GM18907 (cell line): ENCODE measurements around the gene CEP89.
"Not testable (repeated sequence)": the region's sequence is repeated elsewhere in the genome, so short reads cannot be mapped to it uniquely, and the experiment has no call there.

Source experiments
- ATAC-seq: cut with Tn5 transposase; IDR thresholded peaks from one replicate; pipeline ENCODE4 v1.9.1; 2021; ENCODE audit warnings: mild to moderate bottlenecking, moderate library complexity; ENCODE audit not compliant: unreplicated experiment

CEP89 gene

DNA sequence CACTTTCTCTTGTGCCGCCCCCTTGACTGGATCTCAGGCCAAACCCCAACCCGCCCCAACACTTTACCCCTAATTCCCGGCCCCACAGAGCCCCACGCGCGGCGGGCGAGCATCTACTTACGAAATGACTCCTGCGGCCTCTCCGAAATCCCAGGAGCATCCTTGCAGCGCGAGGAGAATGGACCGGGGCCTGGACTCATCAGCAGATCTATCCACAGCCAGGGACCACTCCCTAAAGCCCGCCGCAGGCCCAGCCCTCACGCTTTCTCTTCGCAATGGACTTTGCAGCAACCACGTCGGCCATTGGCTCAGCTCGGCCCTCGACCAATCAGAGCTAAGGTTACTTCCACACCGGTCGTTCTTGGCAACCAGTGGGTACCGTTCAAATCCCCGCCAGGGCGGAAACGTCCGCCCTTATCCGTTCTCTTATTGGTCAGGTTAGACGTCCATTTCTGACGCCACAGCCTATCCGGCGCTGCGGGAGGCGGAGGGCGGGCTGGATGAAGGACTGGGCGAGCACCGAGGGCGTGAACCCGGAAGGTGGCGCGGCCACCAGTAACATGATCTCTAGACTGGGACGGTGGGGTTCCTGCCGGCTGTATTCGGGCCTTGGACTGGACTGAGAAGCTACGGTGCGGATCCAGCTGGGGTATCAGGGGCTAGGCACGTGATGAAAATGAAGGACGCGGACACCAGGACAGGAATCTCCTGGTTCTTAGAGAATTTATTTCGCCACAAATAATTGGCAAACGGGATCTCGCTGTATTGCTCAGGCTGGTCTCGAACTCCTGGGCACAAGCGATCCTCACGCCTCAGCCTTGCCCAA lies at the start of gene CEP89, which contains the start of gene FAAP24:
Gene CEP89 (minus strand): TSS at position 244 of the 826 bp plus-strand sequence. CDS start 84 bp downstream, at position 160.
Gene FAAP24 (plus strand): TSS at position 528 of the 826 bp plus-strand sequence. CDS start 955 bp downstream, outside the sequence.
- peak; percentile 97 for ATAC-seq

GRCh38 chr19:33010891-33011290 lies 39.1 kb upstream of the CEP89 start:
- ATAC-seq = not testable (repeated sequence)

- no peak for ATAC-seq
These were observed 37.0 kb upstream of the CEP89 start for GRCh38 chr19:33008738-33009137.

GRCh38 chr19:33005440-33005839 lies 33.7 kb upstream of the CEP89 start:
- no peak for ATAC-seq

GRCh38 chr19:33003424-33004024 lies 31.8 kb upstream of the CEP89 start:
- ATAC-seq = not testable (repeated sequence)

DNA sequence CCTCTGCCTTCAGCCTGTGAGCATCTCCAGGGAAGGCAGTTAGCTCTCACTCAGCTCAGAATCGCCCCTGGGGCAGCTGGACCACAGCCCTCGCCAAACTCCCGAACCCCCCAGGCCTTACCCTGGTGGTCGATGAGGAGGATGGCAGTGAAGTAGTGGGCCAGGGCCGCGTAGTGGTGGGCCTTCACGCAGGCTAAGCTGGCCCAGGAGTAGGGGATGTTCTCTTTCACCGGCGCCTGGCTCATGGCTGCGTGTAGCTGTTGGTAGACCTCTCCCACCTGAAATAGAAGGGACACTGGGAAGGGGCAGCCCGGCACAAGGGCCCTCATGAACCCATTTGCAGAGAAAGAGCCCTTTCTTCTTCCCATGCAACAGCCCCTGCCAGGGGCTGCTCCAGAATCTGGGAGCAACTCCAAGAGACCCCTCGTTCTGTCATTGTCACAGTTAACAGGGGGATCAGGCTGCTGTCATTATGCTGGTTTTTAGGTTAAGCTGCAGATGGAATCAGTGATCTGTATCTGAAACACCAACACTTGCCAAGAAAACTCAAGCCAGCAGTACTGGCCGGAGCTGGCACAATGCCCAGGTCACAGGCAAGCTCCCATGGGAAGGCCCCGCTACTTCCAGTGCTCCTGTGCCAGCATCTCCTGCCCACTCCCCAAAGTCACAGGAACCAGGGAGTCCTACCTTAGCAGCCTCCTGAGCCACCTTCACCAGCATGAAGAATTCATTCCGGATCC lies 30.5 kb upstream of the CEP89 start:
- ATAC-seq = not testable (repeated sequence)

DNA sequence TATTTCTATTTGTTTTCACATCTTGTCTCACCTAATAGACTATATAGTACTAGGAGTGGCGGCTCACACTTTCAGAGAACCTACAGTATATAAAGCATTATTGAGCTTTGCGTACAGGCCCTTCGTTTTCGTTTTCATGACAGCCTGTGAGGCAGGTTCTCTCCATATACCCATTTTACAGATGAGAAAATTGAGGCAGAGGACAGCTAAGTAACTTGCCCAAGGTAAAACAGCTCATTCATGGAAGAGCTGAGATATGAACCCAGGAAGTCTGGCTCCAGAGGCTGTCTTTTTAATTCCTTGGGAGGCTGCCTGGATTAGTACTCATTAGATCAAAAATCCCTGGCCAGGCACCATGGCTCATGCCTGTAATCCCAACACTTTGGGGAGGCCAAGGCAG lies 29.2 kb upstream of the CEP89 start:
- no peak for ATAC-seq

GRCh38 chr19:33000510-33000909 lies 28.8 kb upstream of the CEP89 start:
- ATAC-seq = no peak

DNA sequence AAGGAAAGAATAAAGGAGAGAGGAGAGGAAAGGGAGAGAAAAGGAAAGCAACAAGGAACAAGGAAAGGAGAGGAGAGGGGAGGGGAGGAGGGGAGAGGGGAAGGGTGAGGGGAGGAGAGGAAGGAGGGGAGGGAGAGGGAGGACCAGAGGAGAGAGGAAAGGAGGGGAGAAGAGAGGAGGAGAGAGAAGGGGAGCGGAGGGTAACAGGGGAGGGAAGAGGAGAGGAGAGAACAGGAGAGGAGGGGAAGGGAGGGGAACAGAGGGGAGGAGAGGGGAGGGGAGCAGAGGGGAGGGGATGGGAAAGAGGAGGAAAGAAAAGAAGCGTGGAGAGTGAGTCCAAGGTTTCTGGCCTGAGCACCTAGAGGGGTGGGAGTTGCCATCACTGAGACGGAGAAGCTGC lies 27.0 kb upstream of the CEP89 start:
- ATAC-seq = no peak

DNA sequence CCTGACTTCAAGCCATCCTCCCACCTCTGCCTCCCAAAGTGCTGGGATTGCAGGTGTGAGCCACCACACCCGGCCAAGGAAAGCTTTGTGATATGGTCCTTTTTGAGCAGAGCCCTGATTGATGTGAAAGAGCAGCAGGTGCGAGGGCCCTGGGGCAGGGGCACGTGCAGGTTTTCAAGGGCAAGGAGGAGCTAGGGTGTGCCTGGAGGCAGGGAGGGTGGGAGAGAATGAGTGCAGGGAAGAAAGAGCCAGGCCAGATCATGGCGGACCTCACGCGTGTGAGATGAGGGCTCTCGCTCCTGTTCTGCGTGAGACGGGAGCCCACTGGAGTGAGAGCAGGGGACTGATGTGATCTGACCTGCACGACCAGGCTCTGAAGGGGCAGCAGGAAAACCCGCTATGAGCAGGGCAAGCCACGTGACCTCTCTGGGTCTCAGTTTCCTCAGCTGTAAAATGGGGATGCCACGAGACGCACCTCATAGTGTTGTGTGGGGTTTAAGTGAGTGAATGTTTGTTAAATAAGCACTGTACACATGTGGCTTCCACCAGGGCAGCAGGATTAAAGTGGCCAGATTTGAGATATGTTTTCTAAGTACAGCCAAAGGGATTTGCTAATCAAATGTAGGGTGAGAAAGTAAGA lies 26.1 kb upstream of the CEP89 start:
- ATAC-seq = no peak

- ATAC-seq = not testable (repeated sequence)
These were observed 25.3 kb upstream of the CEP89 start for GRCh38 chr19:32997061-32997464.

- not testable (repeated sequence) for ATAC-seq
These were observed 24.2 kb upstream of the CEP89 start for GRCh38 chr19:32995966-32996365.

- ATAC-seq = no peak
These were observed 17.0 kb upstream of the CEP89 start for GRCh38 chr19:32988724-32989123.

DNA sequence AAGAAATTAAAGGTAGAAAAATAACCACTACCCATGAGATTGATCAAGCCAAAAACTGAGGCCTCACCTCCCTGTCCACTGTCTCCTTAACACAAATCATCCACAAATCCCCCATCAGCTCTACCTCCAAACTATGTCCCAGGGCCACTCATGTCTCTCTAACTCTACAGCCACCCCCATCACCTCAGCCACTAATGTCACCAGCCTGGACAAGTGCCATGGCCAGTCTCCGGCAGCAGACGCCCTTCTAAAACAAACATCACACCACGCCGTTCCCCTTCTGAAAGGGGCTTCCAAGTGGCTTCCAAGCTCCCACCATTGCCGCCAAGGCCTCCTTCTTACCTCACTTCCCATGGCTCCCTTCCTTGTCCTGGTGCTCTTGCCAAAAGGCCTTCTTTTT lies 16.5 kb upstream of the CEP89 start:
- not testable (repeated sequence) for ATAC-seq

GRCh38 chr19:32982488-32982887 lies 10.7 kb upstream of the CEP89 start:
- not testable (repeated sequence) for ATAC-seq

- not testable (repeated sequence) for ATAC-seq
These were observed 8.0 kb upstream of the CEP89 start for GRCh38 chr19:32979807-32980206.

- ATAC-seq = not testable (repeated sequence)
These were observed 6.1 kb upstream of the CEP89 start for GRCh38 chr19:32977813-32978212.

DNA sequence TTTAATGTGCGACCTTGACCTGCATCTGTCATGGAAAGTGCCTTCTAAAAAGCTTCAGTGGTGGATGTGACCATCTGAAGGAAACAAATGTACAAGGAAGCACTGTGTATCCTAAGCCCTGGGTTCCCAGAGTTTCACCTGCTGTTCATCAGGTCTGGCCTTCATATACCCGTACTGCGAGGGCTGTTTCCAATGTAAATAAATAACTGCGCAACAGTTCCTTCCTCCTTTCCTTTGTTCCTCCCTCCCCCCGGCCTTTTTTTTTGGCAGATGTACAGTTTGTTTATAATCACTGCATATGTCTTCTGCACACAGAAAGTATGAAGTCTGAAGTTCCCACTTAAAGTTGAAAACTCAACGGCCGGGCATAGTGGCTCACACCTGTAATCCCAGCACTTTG lies 5.5 kb upstream of the CEP89 start:
- ATAC-seq = no peak

GRCh38 chr19:32976223-32976805 lies 4.6 kb upstream of the CEP89 start:
- ATAC-seq = no peak

- no peak for ATAC-seq
These were observed 654 bp downstream of the CEP89 start for GRCh38 chr19:32971012-32971595.
